Neural cell (in vitro differentiated cells): ENCODE data around the gene FOXQ1. TPM values are rescaled to one million over a fixed set of nuclear protein-coding genes. Genes with fewer than 3 reads are reported as not detected.

Source experiments
- H2AFZ ChIP-seq: fragments of 200-600, 300-800 bp; sonication (generic), shearing (Covaris generic); 2 replicates; pipeline ENCODE4 v1.6.0; 2014; ENCODE audit warnings: low read depth, mild to moderate bottlenecking, antibody characterized with exemption, low read length, moderate library complexity
- H3F3A ChIP-seq: fragments of 200-600 bp; shearing (Covaris generic); 2 replicates; pipeline ENCODE4 v1.6.1; 2016; ENCODE audit warnings: mild to moderate bottlenecking, moderate library complexity, mixed read lengths, antibody characterized with exemption, low read length; ENCODE audit not compliant: insufficient read depth, poor library complexity, severe bottlenecking
- H3K27ac ChIP-seq: fragments of 200-600, 300-800 bp; sonication (generic), shearing (Covaris generic); 2 replicates; pipeline ENCODE4 v1.5.1; 2014; ENCODE audit warnings: mild to moderate bottlenecking, low read length, moderate library complexity
- H3K27me3 ChIP-seq: fragments of 300-800, 200-600 bp; sonication (generic), shearing (Covaris generic); 2 replicates; pipeline ENCODE4 v1.6.0; 2014; ENCODE audit warnings: mild to moderate bottlenecking, low read depth, low read length, moderate library complexity; ENCODE audit not compliant: insufficient read depth
- H3K36me3 ChIP-seq: fragments of 300-800, 200-600 bp; sonication (generic), shearing (Covaris generic); 2 replicates; pipeline ENCODE4 v1.5.1; 2014; ENCODE audit warnings: mild to moderate bottlenecking, antibody characterized with exemption, low read length, moderate library complexity; ENCODE audit not compliant: insufficient read depth
- H3K4me2 ChIP-seq: fragments of 300-800, 200-600 bp; sonication (generic), shearing (Covaris generic); 2 replicates; pipeline ENCODE4 v1.6.0; 2014; ENCODE audit warnings: mild to moderate bottlenecking, low read length
- H3K4me3 ChIP-seq: fragments of 300-800, 200-600 bp; sonication (generic), shearing (Covaris generic); 2 replicates; pipeline ENCODE4 v1.5.1; 2014; ENCODE audit warnings: mild to moderate bottlenecking, low read length, moderate library complexity
- H3K79me2 ChIP-seq: fragments of 200-600 bp; shearing (Covaris generic); replicated peaks from 2 replicates; pipeline ENCODE4 v1.6.0; 2014; ENCODE audit warnings: mild to moderate bottlenecking, low read length, moderate library complexity; ENCODE audit not compliant: insufficient read depth
- H3K9ac ChIP-seq: fragments of 300-800, 200-600 bp; sonication (generic), shearing (Covaris generic); 2 replicates; pipeline ENCODE4 v1.6.1; 2016; ENCODE audit warnings: mild to moderate bottlenecking, low read length, mixed read lengths
- H3K9me2 ChIP-seq: fragments of 200-600 bp; shearing (Covaris generic); 2 replicates; pipeline ENCODE4 v1.6.1; 2016; ENCODE audit warnings: mild to moderate bottlenecking, low read length, mixed read lengths; ENCODE audit not compliant: insufficient read depth
- H3K9me3 ChIP-seq: fragments of 200-600, 300-800 bp; sonication (generic), shearing (Covaris generic); 2 replicates; pipeline ENCODE4 v1.6.1; 2016; ENCODE audit warnings: mild to moderate bottlenecking, mixed run types, low read length, moderate library complexity, mixed read lengths
- H4K20me1 ChIP-seq: fragments of 200-600 bp; shearing (Covaris generic); 2 replicates; pipeline ENCODE4 v1.6.1; 2016; ENCODE audit warnings: mild to moderate bottlenecking, mixed run types; ENCODE audit not compliant: insufficient read depth
- EP300 ChIP-seq: fragments of 450-650 bp; conservative IDR thresholded peaks from 2 replicates; pipeline ENCODE4 v1.6.1; 2014; ENCODE audit warnings: antibody characterized with exemption, mild to moderate bottlenecking, moderate library complexity; ENCODE audit not compliant: poor library complexity, severe bottlenecking
- EZH2 ChIP-seq: fragments of 200-600, 300-800 bp; shearing (Covaris generic), sonication (generic); IDR thresholded peaks from 2 replicates; pipeline ENCODE4 v1.6.1; 2014; ENCODE audit warnings: antibody characterized with exemption, low read length, borderline replicate concordance, mild to moderate bottlenecking; ENCODE audit not compliant: insufficient read depth, poor library complexity, severe bottlenecking
- MXI1 ChIP-seq: fragments of 450-650 bp; conservative IDR thresholded peaks from 2 replicates; pipeline ENCODE4 v1.6.1; 2014; ENCODE audit warnings: antibody characterized with exemption, mild to moderate bottlenecking; ENCODE audit not compliant: poor library complexity, severe bottlenecking
- POLR2AphosphoS5 ChIP-seq: IDR thresholded peaks from 2 replicates; pipeline ENCODE4 v1.6.1; 2012
- RAD21 ChIP-seq: fragments of 450-650 bp; conservative IDR thresholded peaks from 2 replicates; pipeline ENCODE4 v1.6.1; 2014; ENCODE audit warnings: antibody characterized with exemption, mild to moderate bottlenecking, moderate library complexity
- SMC3 ChIP-seq: fragments of 450-650 bp; conservative IDR thresholded peaks from 2 replicates; pipeline ENCODE4 v1.6.1; 2014; ENCODE audit warnings: antibody characterized with exemption, mild to moderate bottlenecking, moderate library complexity; ENCODE audit not compliant: poor library complexity
- TAF1 ChIP-seq: IDR thresholded peaks from 2 replicates; pipeline ENCODE4 v1.6.1; 2012; ENCODE audit warnings: low read depth
- polyA plus RNA-seq: library from polyadenylated mRNA; depleted of rRNA; stranded (reverse); fragments of >200 nt; gene quantifications from 2 replicates; pipeline ENCODE4 v1.2.3, GENCODE V29; 2014
- TF ChIP-seq, protein P1 (sequence below): IDR thresholded peaks from 2 replicates; pipeline ENCODE4 v1.6.1; 2012; ENCODE audit warnings: borderline replicate concordance
- TF ChIP-seq, protein P2 (sequence below): fragments of 450-650 bp; IDR thresholded peaks from 2 replicates; pipeline ENCODE4 v1.5.1; 2014; ENCODE audit warnings: antibody characterized with exemption, mild to moderate bottlenecking, moderate library complexity; ENCODE audit not compliant: poor library complexity, severe bottlenecking

Gene FOXQ1
- polyA plus RNA-seq, 1 donor from 2014 or later, result not detected

GRCh38 chr6:1295420-1295819 lies 16.5 kb upstream of the FOXQ1 start:
- no peak for TF ChIP-seq TAF1
- Histone ChIP-seq H2AFZ (no peak overlapping the region), H3K27ac (no peak overlapping the region), H4K20me1 (no peaks in the 10 kb centered on the region), H3F3A (no peaks in the 10 kb centered on the region), H3K27me3 (peaks cover 2% of the 10 kb centered on the region), H3K9ac (no peak overlapping the region), H3K4me3 (no peak overlapping the region), H3K9me3 (no peaks in the 10 kb centered on the region), H3K36me3 (no peaks in the 10 kb centered on the region), H3K4me2 (no peak overlapping the region), H3K79me2 (no peaks in the 10 kb centered on the region), H3K9me2 (no peaks in the 10 kb centered on the region)

- Histone ChIP-seq H3K79me2 (no peaks in the 10 kb centered on the region), H2AFZ (no peak overlapping the region), H3K27me3 (peaks cover 4% of the 10 kb centered on the region), H3K9me2 (no peaks in the 10 kb centered on the region), H4K20me1 (no peaks in the 10 kb centered on the region), H3K4me2 (no peak overlapping the region), H3F3A (no peaks in the 10 kb centered on the region), H3K4me3 (no peak overlapping the region), H3K27ac (no peak overlapping the region), H3K36me3 (no peaks in the 10 kb centered on the region), H3K9me3 (no peaks in the 10 kb centered on the region), H3K9ac (no peak overlapping the region)
- TF ChIP-seq RAD21 (no peak), EP300 (no peak), TAF1 (no peak), POLR2AphosphoS5 (no peak), SMC3 (no peak), EZH2 (no peak), MXI1 (no peak)
- TF ChIP-seq, protein P1, sequence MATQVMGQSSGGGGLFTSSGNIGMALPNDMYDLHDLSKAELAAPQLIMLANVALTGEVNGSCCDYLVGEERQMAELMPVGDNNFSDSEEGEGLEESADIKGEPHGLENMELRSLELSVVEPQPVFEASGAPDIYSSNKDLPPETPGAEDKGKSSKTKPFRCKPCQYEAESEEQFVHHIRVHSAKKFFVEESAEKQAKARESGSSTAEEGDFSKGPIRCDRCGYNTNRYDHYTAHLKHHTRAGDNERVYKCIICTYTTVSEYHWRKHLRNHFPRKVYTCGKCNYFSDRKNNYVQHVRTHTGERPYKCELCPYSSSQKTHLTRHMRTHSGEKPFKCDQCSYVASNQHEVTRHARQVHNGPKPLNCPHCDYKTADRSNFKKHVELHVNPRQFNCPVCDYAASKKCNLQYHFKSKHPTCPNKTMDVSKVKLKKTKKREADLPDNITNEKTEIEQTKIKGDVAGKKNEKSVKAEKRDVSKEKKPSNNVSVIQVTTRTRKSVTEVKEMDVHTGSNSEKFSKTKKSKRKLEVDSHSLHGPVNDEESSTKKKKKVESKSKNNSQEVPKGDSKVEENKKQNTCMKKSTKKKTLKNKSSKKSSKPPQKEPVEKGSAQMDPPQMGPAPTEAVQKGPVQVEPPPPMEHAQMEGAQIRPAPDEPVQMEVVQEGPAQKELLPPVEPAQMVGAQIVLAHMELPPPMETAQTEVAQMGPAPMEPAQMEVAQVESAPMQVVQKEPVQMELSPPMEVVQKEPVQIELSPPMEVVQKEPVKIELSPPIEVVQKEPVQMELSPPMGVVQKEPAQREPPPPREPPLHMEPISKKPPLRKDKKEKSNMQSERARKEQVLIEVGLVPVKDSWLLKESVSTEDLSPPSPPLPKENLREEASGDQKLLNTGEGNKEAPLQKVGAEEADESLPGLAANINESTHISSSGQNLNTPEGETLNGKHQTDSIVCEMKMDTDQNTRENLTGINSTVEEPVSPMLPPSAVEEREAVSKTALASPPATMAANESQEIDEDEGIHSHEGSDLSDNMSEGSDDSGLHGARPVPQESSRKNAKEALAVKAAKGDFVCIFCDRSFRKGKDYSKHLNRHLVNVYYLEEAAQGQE, result no peak
- TF ChIP-seq, protein P2, sequence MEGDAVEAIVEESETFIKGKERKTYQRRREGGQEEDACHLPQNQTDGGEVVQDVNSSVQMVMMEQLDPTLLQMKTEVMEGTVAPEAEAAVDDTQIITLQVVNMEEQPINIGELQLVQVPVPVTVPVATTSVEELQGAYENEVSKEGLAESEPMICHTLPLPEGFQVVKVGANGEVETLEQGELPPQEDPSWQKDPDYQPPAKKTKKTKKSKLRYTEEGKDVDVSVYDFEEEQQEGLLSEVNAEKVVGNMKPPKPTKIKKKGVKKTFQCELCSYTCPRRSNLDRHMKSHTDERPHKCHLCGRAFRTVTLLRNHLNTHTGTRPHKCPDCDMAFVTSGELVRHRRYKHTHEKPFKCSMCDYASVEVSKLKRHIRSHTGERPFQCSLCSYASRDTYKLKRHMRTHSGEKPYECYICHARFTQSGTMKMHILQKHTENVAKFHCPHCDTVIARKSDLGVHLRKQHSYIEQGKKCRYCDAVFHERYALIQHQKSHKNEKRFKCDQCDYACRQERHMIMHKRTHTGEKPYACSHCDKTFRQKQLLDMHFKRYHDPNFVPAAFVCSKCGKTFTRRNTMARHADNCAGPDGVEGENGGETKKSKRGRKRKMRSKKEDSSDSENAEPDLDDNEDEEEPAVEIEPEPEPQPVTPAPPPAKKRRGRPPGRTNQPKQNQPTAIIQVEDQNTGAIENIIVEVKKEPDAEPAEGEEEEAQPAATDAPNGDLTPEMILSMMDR, result no peak
Observed at GRCh38 chr6:1296079-1296478, 15.8 kb upstream of the FOXQ1 start.

GRCh38 chr6:1296542-1296941 lies 15.4 kb upstream of the FOXQ1 start:
- H3K27ac ChIP-seq, result no peak overlapping the region
- no peak overlapping the region for H2AFZ ChIP-seq
- no peak overlapping the region for H3K9ac ChIP-seq
- H3K4me2 ChIP-seq, result no peak overlapping the region
- TF ChIP-seq, protein P1, result no peak
- TF ChIP-seq MXI1, result no peak
- TF ChIP-seq SMC3, result no peak
- TF ChIP-seq, protein P2, result no peak
- TF ChIP-seq TAF1, result no peak
- TF ChIP-seq POLR2AphosphoS5, result no peak
- no peaks in the 10 kb centered on the region for H3K9me2 ChIP-seq
- H4K20me1 ChIP-seq, result no peaks in the 10 kb centered on the region
- H3K36me3 ChIP-seq, result no peaks in the 10 kb centered on the region
- H3K79me2 ChIP-seq, result no peaks in the 10 kb centered on the region
- no peaks in the 10 kb centered on the region for H3K9me3 ChIP-seq
- no peak overlapping the region for H3K4me3 ChIP-seq
- H3K27me3 ChIP-seq, result peaks cover 5% of the 10 kb centered on the region
- H3F3A ChIP-seq, result no peaks in the 10 kb centered on the region
